H1 (cell line): Measurements from ENCODE around the gene RFX6. TPM values are rescaled to one million over a fixed set of nuclear protein-coding genes. Genes with fewer than 3 reads are reported as not detected.

Experiments
- CTCF ChIA-PET: fragments of 300-600 bp; sonication (Branson Sonifier 250); formaldehyde crosslinking; loops from one replicate; lab custom pipeline; 2021; ENCODE audit not compliant: partially characterized antibody; lab: Charles Lee
- POLR2A ChIA-PET: fragments of 300-600 bp; sonication (Branson Sonifier 250); formaldehyde crosslinking; loops from one replicate; lab custom pipeline; 2021; ENCODE audit warnings: inconsistent platforms; ENCODE audit not compliant: partially characterized antibody; lab: Charles Lee
- DNase-seq, 2 experiments: peaks; one replicate each; pipeline versions ENCODE4 v3.0.0 to v3.0.0-alpha.2; 2010 to 2022; ENCODE audit warnings: low spot score in 2 of 2, low read depth in 1 of 2, mixed read lengths in 1 of 2
- FAIRE-seq: peaks from 2 replicates; lab custom pipeline; 2011; peaks lifted over from hg19 to GRCh38; lab: Jason Lieb, UNC
- H2AFZ ChIP-seq: 2 replicates; pipeline ENCODE4 v1.8.1; 2012; ENCODE audit warnings: low read length, inconsistent platforms
- H2AK5ac ChIP-seq: 2 replicates; pipeline ENCODE4 v1.6.1; 2013; ENCODE audit warnings: low read depth, low read length
- H2BK120ac ChIP-seq: replicated peaks from 2 replicates; pipeline ENCODE3; 2013; ENCODE audit warnings: low read depth, low read length, inconsistent platforms
- H2BK12ac ChIP-seq: 2 replicates; pipeline ENCODE4 v1.6.1; 2013; ENCODE audit warnings: low read depth, low read length
- H2BK15ac ChIP-seq: 2 replicates; pipeline ENCODE4 v1.6.1; 2013; ENCODE audit warnings: low read length
- H2BK20ac ChIP-seq: 2 replicates; pipeline ENCODE4 v1.6.1; 2013; ENCODE audit warnings: low read length
- H2BK5ac ChIP-seq: 2 replicates; pipeline ENCODE4 v1.6.1; 2013; ENCODE audit warnings: low read depth, low read length
- H3K14ac ChIP-seq: 2 replicates; pipeline ENCODE4 v1.6.1; 2013; ENCODE audit warnings: inconsistent platforms; ENCODE audit not compliant: insufficient read length
- H3K18ac ChIP-seq: 2 replicates; pipeline ENCODE4 v1.6.1; 2013; ENCODE audit warnings: low read length; ENCODE audit errors: extremely low read depth
- H3K23ac ChIP-seq: 2 replicates; pipeline ENCODE4 v1.6.1; 2013; ENCODE audit warnings: inconsistent platforms; ENCODE audit not compliant: insufficient read length
- H3K23me2 ChIP-seq: 2 replicates; pipeline ENCODE4 v1.6.1; 2013; ENCODE audit warnings: low read depth, low read length
- H3K27ac ChIP-seq: 2 replicates; pipeline ENCODE4 v1.6.1; 2011; ENCODE audit warnings: low read depth, low read length, inconsistent platforms
- H3K27me3 ChIP-seq, 4 experiments: replicated peaks in 1 of 4; 1 replicate in 1 of 4; 2 replicates in 3 of 4; pipeline versions ENCODE4 v1.6.1 to v1.8.1; 2011 to 2013; ENCODE audit warnings: low read length in 3 of 4, mild to moderate bottlenecking in 3 of 4, inconsistent platforms in 2 of 4, mixed read lengths in 2 of 4, moderate library complexity in 1 of 4; ENCODE audit not compliant: control insufficient read depth in 3 of 4, insufficient read depth in 3 of 4; ENCODE audit errors: extremely low read depth in 1 of 4
- H3K36me3 ChIP-seq, 4 experiments: 2 replicates each; pipeline versions ENCODE4 v1.6.1 to v1.8.1; 2011 to 2013; ENCODE audit warnings: mild to moderate bottlenecking in 4 of 4, low read length in 3 of 4, moderate library complexity in 2 of 4, control low read depth in 1 of 4, inconsistent platforms in 1 of 4; ENCODE audit not compliant: insufficient read depth in 4 of 4, control insufficient read depth in 2 of 4
- H3K4ac ChIP-seq: replicated peaks from 2 replicates; pipeline ENCODE3; 2013; ENCODE audit warnings: low read length, low read depth, mixed read lengths, inconsistent platforms; ENCODE audit not compliant: insufficient read length
- H3K4me1 ChIP-seq, 4 experiments: replicated peaks in 1 of 4; 1 replicate in 1 of 4; 2 replicates in 3 of 4; pipeline versions ENCODE4 v1.6.1 to v1.8.1; 2011 to 2013; ENCODE audit warnings: low read length in 3 of 4, inconsistent platforms in 2 of 4, mixed read lengths in 1 of 4; ENCODE audit not compliant: insufficient read depth in 4 of 4, control insufficient read depth in 3 of 4
- H3K4me2 ChIP-seq, 2 experiments: 2 replicates each; pipeline versions ENCODE4 v1.6.1 to v1.8.1; 2011 to 2013; ENCODE audit warnings: low read depth in 2 of 2, low read length in 2 of 2, control low read depth in 1 of 2, inconsistent platforms in 1 of 2, mild to moderate bottlenecking in 1 of 2; ENCODE audit not compliant: insufficient read depth in 1 of 2
- H3K4me3 ChIP-seq, 4 experiments: fragments of 200-600, 300-600 bp in 1 of 4; sonication (generic), shearing (Covaris generic), sonication (Bioruptor Twin) in 1 of 4; 2 replicates each; pipeline versions ENCODE4 v1.5.1 to v1.8.1; 2011 to 2016; ENCODE audit warnings: low read length in 4 of 4, low read depth in 3 of 4, control low read depth in 2 of 4, inconsistent platforms in 2 of 4, mild to moderate bottlenecking in 2 of 4, mixed read lengths in 1 of 4, moderate library complexity in 1 of 4; ENCODE audit not compliant: insufficient read depth in 2 of 4; ENCODE audit errors: extremely low read depth in 1 of 4
- H3K56ac ChIP-seq: replicated peaks from 2 replicates; pipeline ENCODE3; 2013; ENCODE audit warnings: low read depth, mild to moderate bottlenecking, mixed read lengths, low read length, inconsistent platforms; ENCODE audit not compliant: insufficient read length
- H3K79me1 ChIP-seq: 2 replicates; pipeline ENCODE4 v1.6.1; 2013; ENCODE audit warnings: low read depth, low read length, control low read depth
- H3K79me2 ChIP-seq, 2 experiments: 2 replicates each; pipeline versions ENCODE4 v1.6.1 to v1.8.1; 2012 to 2013; ENCODE audit warnings: low read length in 2 of 2, mild to moderate bottlenecking in 2 of 2, inconsistent platforms in 1 of 2; ENCODE audit not compliant: insufficient read depth in 2 of 2, control insufficient read depth in 1 of 2
- H3K9ac ChIP-seq, 4 experiments: replicated peaks in 1 of 4; 1 replicate in 1 of 4; 2 replicates in 3 of 4; pipeline versions ENCODE4 v1.6.1 to v1.8.1; 2011 to 2013; ENCODE audit warnings: low read depth in 3 of 4, low read length in 3 of 4, control low read depth in 2 of 4, mild to moderate bottlenecking in 2 of 4, moderate library complexity in 2 of 4, inconsistent platforms in 1 of 4; ENCODE audit errors: extremely low read depth in 1 of 4
- H3K9me3 ChIP-seq, 2 experiments: 2 replicates each; pipeline versions ENCODE4 v1.6.1 to v1.8.1; 2012 to 2013; ENCODE audit warnings: mild to moderate bottlenecking in 2 of 2, moderate library complexity in 2 of 2, control low read depth in 1 of 2, inconsistent platforms in 1 of 2, low read depth in 1 of 2, low read length in 1 of 2, mixed read lengths in 1 of 2; ENCODE audit not compliant: insufficient read depth in 2 of 2
- H4K20me1 ChIP-seq, 2 experiments: replicated peaks in 1 of 2; 2 replicates each; pipeline versions ENCODE3 to v1.8.1; 2011 to 2013; ENCODE audit warnings: inconsistent platforms in 2 of 2, low read length in 2 of 2, mild to moderate bottlenecking in 1 of 2; ENCODE audit not compliant: insufficient read depth in 2 of 2, control insufficient read depth in 1 of 2
- H4K5ac ChIP-seq: 2 replicates; pipeline ENCODE4 v1.6.1; 2013; ENCODE audit warnings: low read length, low read depth, mixed read lengths, inconsistent platforms; ENCODE audit not compliant: insufficient read length
- H4K8ac ChIP-seq: 2 replicates; pipeline ENCODE4 v1.8.0; 2013; ENCODE audit warnings: mild to moderate bottlenecking, moderate library complexity, low read length, inconsistent platforms; ENCODE audit not compliant: insufficient read depth; ENCODE audit errors: extremely low read depth
- H4K91ac ChIP-seq: replicated peaks from 2 replicates; pipeline ENCODE3; 2013; ENCODE audit warnings: low read length, mixed read lengths, inconsistent platforms; ENCODE audit not compliant: insufficient read length
- ATF3 ChIP-seq: IDR thresholded peaks from 2 replicates; pipeline ENCODE4 v1.6.1; 2011; ENCODE audit warnings: low read depth, mild to moderate bottlenecking, low read length; ENCODE audit not compliant: insufficient read depth
- WGBS, 2 experiments: shearing (Covaris generic) in 1 of 2; methylation state at CpG; one replicate each; pipeline versions ENCODE4 v1.1.6 to v1.1.7; 2013 to 2015; ENCODE audit warnings: low lambda C conversion rate in 2 of 2, mixed read lengths in 2 of 2, inconsistent platforms in 1 of 2, low coverage in 1 of 2, missing lambda C conversion rate in 1 of 2; ENCODE audit not compliant: insufficient replicate concordance in 2 of 2, insufficient coverage in 1 of 2, insufficient read length in 1 of 2; ENCODE audit errors: extremely low coverage in 1 of 2, missing lambda C conversion rate in 1 of 2; 5-methylcytosine and 5-hydroxymethylcytosine counted together
- polyA plus RNA-seq, 7 experiments: library from polyadenylated mRNA; depleted of rRNA in 3 of 7; stranded (reverse) in 5 of 7; unstranded in 2 of 7; fragments of >200 nt in 5 of 7; fragments of 200-250 nt in 2 of 7; gene quantifications; 1 replicate in 5 of 7; 2 replicates in 1 of 7; 4 replicates in 1 of 7; pipeline versions ENCODE4 v1.2.1 to v1.2.3, GENCODE V29; 2011 to 2013; ENCODE audit warnings: missing spikeins in 2 of 7, mixed read lengths in 2 of 7
- total RNA-seq: library from RNA; stranded (reverse); fragmentation: NEBNext Ultra II Directional; extraction: Animal tissue kit (Norgen Biotek cat#: 25700); gene quantifications from 2 replicates; pipeline ENCODE4 v1.2.1, GENCODE V29; 2021

The RFX6 gene
- total and polyA plus RNA-seq, 2 of the 8 experiments (the other 6 are each of a cell fraction or from before 2014, with no cell fraction given): not detected

- Histone ChIP-seq H3K79me2 (no peaks in the 10 kb centered on the region), H3K9ac (no peak overlapping the region), H3K27me3 (no peaks in the 10 kb centered on the region), H3K9me3 (no peaks in the 10 kb centered on the region), H3K36me3 (no peaks in the 10 kb centered on the region), H4K91ac (no peak overlapping the region), H3K79me1 (no peaks in the 10 kb centered on the region), H4K8ac (no peak overlapping the region), H2BK15ac (no peak overlapping the region), H3K18ac (no peak overlapping the region), H2BK20ac (no peak overlapping the region), H3K14ac (no peak overlapping the region), H3K4me3 (no peak overlapping the region), H2BK12ac (no peak overlapping the region), H2BK5ac (no peak overlapping the region), H2BK120ac (no peak overlapping the region), H3K4ac (no peak overlapping the region), H3K56ac (no peak overlapping the region), H3K4me2 (no peak overlapping the region), H2AFZ (no peak overlapping the region), H4K20me1 (peaks cover 0 to 2% of the 10 kb centered on the region in 2 experiments), H2AK5ac (no peak overlapping the region), H3K23ac (no peak overlapping the region), H3K23me2 (no peaks in the 10 kb centered on the region), H3K4me1 (no peaks in the 10 kb centered on the region), H4K5ac (no peak overlapping the region), H3K27ac (no peak overlapping the region)
- WGBS, 2 experiments: 82% methylated on average over 4 of the region's 4 CpGs; no CpG with 5 or more reads in 1 of the 2 experiments
- no peak for FAIRE-seq
- ChIA-PET POLR2A (no interaction called here), CTCF (interaction anchor here (0.9 kb wide), 1 partner anchor 12 kb away, joined by 4 read pairs; no protein-coding TSS in a partner anchor)
- DNase-seq: no peak
- TF ChIP-seq ATF3: no peak
Observed at GRCh38 chr6:116922853-116923548, 46.0 kb downstream of the RFX6 start.
